ENCODE measurements around the gene FOXC1. TPM values are rescaled to one million over a fixed set of nuclear protein-coding genes. Genes with fewer than 3 reads are reported as not detected.

FOXC1 gene
- total and polyA plus RNA-seq, 2 experiments from 2014 or later = 0.10 to 0.13 TPM

DNA sequence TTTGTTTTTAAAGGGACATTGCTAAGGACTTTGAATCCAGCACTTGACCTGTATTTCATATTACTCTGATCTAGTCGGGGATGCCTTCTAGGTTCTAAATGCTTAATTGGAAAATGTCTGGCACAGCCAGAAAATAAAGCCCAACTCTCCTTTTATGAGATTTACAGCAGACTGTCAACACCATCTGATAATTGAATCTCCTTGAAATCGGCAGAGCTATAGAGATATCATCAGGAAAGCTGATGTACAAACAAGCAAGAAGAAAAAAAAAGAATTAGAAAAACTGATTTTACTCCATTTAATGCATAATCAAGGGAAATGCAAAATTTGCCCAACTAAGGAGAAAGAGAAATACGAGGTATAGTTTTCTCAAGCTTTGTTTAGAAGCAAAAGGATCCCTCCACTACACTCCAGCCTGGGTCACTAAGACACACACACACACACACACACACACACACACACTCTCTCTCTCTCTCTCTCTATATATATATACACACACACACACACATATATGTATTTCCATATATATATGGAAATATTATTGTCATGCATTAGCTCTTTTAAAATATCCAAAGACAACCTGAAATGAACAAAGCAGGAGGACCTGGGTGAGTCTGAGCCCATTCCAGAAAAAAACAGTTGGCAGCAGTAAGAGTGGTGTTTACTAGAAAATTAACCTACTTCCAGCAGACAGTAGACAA is 9.5 kb upstream of the FOXC1 start:
- Histone ChIP-seq H3K4me3 (no peak overlapping the region), H3K27ac (ENCODE audit: low read depth) (no peak overlapping the region), H3K9me2 (ENCODE audit: insufficient read depth) (no peaks in the 10 kb centered on the region), H3K4me1 (ENCODE audit: insufficient read depth) (peaks cover 5% of the 10 kb centered on the region; the same call in 1 of the 2 replicates), H3K36me3 (ENCODE audit: insufficient read depth) (no peaks in the 10 kb centered on the region), H3K4me2 (no peak overlapping the region), H3K27me3 (ENCODE audit: insufficient read depth) (peaks cover 36% of the 10 kb centered on the region), H3K79me2 (replicated peaks; ENCODE audit: insufficient read depth) (no peaks in the 10 kb centered on the region), H3F3A (replicated peaks; ENCODE audit: low read depth) (no peaks in the 10 kb centered on the region), H2AFZ (no peak overlapping the region), H4K20me1 (replicated peaks; ENCODE audit: insufficient read depth) (no peaks in the 10 kb centered on the region)
- TF ChIP-seq JUNB (IDR thresholded peaks at IDR 0.05; ENCODE audit: unreplicated experiment) = no peak
- no peak for TF ChIP-seq EZH2 (IDR thresholded peaks at IDR 0.05; ENCODE audit: low read depth, unreplicated experiment)
- TF ChIP-seq ZNF114 (CRISPR knock-in tag; IDR thresholded peaks at IDR 0.05) = no peak
- no peak for TF ChIP-seq POLR2AphosphoS5 (IDR thresholded peaks at IDR 0.05; ENCODE audit: low read depth)
- TF ChIP-seq EZH2phosphoT487 (IDR thresholded peaks at IDR 0.05; ENCODE audit: unreplicated experiment) = no peak
- TF ChIP-seq, protein P1, sequence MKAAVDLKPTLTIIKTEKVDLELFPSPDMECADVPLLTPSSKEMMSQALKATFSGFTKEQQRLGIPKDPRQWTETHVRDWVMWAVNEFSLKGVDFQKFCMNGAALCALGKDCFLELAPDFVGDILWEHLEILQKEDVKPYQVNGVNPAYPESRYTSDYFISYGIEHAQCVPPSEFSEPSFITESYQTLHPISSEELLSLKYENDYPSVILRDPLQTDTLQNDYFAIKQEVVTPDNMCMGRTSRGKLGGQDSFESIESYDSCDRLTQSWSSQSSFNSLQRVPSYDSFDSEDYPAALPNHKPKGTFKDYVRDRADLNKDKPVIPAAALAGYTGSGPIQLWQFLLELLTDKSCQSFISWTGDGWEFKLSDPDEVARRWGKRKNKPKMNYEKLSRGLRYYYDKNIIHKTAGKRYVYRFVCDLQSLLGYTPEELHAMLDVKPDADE (IDR thresholded peaks at IDR 0.05) = no peak
- TF ChIP-seq STAT1 (IDR thresholded peaks at IDR 0.05; ENCODE audit: unreplicated experiment) = no peak
- no peak for TF ChIP-seq ZNF462 (CRISPR knock-in tag; IDR thresholded peaks at IDR 0.05)
- no peak for TF ChIP-seq CREB1 (CRISPR knock-in tag; IDR thresholded peaks at IDR 0.05; ENCODE audit: low read depth)
- no peak for TF ChIP-seq CTCF (conservative IDR thresholded peaks at IDR 0.05; ENCODE audit: low read depth in 2 of 2)
- TF ChIP-seq NANOG (IDR thresholded peaks at IDR 0.05; ENCODE audit: borderline replicate concordance) = no peak
- no peak for TF ChIP-seq REST (IDR thresholded peaks at IDR 0.05; ENCODE audit: unreplicated experiment)
- no peak for TF ChIP-seq ZNF331 (CRISPR knock-in tag; IDR thresholded peaks at IDR 0.05; ENCODE audit: low read depth)
- H3K27ac Mint-ChIP-seq = no peak overlapping the region
- H3K4me1 Mint-ChIP-seq = peaks cover 26% of the 10 kb centered on the region
- H3K27me3 Mint-ChIP-seq (ENCODE audit: insufficient read depth, low read depth, poor library complexity) = peaks cover 59% of the 10 kb centered on the region
- no peaks in the 10 kb centered on the region for H3K9me3 Mint-ChIP-seq
- DNase-seq (ENCODE audit: low spot score) (no peak), ATAC-seq (no peak)
- H3K4me3 Mint-ChIP-seq = no peak overlapping the region
- no peaks in the 10 kb centered on the region for H3K36me3 Mint-ChIP-seq (ENCODE audit: low read depth)
